DLD1 (cell line): ENCODE measurements around the gene SUCLG2.

Experiments used
- in situ Hi-C: cut with HindIII; loops from 2 replicates; pipeline ENCODE4 v1.10.0; 2017; ENCODE audit warnings: low sequenced_read_pairs

SUCLG2 gene

GRCh38 chr3:67463656-67464055 is 190.8 kb downstream of the SUCLG2 start:
- in situ Hi-C loops: no loop called here

DNA sequence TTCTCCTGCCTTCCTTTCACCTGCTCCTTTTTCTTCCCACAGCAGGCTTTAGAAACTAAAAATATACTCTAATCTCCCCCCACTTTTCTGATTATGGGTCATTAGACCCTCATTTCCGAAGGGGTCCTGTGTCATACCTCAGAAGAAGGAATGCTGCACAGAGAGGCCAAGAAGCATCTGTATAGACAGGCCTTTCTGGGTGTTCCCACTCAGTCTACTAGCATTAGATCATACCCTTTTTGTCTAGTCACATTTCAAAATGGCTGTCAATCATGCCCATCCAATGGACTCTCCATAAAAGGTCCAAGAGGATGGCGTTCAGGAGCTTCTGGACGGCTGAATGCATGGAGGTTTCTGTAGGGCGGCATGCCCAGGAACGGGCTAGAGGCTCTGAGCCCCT is 192.2 kb downstream of the SUCLG2 start:
- in situ Hi-C loops: no loop called here

DNA sequence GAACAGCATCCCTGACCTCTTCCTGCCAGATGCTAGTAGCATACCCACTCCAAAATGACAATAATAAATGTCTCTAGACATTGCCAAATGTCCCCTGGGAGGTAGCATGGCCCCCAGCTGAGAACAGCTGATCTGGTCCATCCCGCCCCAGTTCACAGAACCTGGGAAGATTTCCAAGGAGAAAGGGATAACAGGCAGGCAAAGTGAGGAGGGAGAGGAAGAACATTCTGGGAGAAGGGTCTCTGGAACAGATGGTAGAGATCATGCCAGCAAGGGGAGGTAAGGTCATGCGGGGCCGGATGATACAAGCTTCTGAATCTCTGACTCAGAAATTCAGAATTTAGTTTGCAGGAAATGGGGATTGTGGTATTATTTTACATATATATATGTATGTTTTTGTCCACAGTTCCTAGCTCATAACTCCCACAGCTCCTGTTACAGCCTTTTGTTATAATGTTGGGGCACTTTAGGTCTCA is 192.7 kb downstream of the SUCLG2 start:
- in situ Hi-C loops: no loop called here

GRCh38 chr3:67460841-67461510 is 193.4 kb downstream of the SUCLG2 start:
- in situ Hi-C loops: no loop called here

GRCh38 chr3:67459796-67460195 is 194.6 kb downstream of the SUCLG2 start:
- in situ Hi-C loops: no loop called here

DNA sequence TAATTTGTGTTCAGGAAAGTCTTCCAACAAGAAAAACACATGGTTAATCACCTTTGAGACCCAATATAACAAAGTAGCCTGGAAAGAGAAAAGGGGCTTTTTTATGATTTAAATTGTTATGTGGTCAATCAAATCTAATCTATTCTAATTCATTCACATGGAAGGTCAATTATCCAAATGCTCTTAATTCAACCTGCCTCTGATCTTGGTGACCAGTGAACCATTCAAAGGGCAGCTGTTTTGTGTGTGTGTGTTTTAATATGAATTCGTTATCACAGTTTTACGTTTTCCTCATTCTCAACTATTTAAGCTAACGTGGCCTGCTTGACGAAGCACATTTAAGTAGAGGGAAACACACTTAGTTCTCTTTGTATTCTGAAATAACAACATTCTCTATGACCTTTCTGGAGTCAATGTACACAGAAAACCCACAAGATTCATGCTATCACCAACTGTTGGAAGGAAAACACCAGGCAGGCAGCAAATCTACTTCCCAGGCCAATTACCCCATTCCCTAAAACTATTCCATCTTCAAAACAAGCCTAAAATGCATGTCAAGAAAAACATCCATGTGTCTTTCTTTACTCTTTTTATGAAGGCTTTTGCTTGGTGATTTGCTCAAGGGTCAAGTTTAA is 195.4 kb downstream of the SUCLG2 start:
- in situ Hi-C loops: no loop called here

- in situ Hi-C loops: no loop called here
These were observed 196.0 kb downstream of the SUCLG2 start for GRCh38 chr3:67458408-67458807.

DNA sequence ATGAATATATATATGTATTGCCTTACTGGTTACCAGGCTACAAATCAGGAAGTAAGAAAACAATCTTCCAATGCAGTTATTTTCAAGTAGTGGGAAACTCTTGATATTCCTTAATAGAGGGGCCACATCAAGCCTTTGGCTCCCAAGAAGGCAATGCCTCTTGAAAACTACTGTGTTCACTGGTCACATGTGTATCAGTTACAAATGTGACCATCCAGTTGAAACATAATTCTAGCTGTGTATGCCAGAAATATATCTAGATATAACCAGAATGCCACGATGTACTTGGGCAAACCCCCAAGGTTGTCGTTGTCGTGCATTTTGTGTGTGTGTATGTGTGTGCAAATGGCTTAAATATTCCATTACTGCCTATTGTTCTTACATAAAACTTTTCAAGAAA is 200.8 kb downstream of the SUCLG2 start:
- in situ Hi-C loops: no loop called here

GRCh38 chr3:67450153-67450552 is 204.3 kb downstream of the SUCLG2 start:
- in situ Hi-C loops: no loop called here

GRCh38 chr3:67447393-67447792 is 207.0 kb downstream of the SUCLG2 start:
- in situ Hi-C loops: no loop called here

DNA sequence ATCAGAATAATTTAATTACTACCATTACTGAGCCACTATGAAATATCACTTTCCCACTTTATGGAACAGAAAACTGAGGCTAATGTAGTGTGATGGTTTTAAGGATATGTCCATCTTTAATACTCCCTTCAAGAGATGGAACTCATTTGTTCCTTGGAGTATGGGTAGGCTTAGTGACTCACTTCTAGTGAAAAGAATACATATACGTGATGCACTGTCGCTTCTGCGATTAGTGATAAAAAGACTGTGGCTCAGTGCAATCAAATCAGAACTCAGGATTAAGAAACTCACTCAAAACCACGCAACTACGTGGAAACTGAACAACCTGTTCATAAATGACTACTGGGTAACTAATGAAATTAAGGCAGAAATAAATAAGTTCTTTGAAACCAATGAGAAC is 216.6 kb downstream of the SUCLG2 start:
- in situ Hi-C loops: no loop called here

- in situ Hi-C loops: no loop called here
These were observed 217.3 kb downstream of the SUCLG2 start for GRCh38 chr3:67437090-67437489.

DNA sequence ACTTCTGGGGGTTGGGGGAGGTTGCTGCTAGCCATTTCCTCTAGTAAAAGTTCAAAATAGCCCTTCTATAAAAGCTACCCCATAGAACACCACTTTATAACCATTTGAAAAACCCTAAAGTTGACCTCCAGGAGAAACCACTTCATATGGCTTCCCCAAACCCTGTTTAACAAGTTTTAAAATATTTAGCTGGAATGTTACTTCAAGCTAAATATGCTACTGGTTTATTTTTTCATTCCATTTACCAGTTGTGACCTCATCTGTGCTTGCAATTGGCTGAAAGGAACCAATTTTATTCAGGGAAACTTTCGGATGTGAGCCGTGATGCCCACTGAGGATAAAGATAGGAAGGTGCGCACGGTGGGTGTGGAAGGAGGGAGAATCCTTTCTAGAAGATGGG is 221.3 kb downstream of the SUCLG2 start:
- in situ Hi-C loops: no loop called here

GRCh38 chr3:67431887-67432286 is 222.5 kb downstream of the SUCLG2 start:
- in situ Hi-C loops: no loop called here

DNA sequence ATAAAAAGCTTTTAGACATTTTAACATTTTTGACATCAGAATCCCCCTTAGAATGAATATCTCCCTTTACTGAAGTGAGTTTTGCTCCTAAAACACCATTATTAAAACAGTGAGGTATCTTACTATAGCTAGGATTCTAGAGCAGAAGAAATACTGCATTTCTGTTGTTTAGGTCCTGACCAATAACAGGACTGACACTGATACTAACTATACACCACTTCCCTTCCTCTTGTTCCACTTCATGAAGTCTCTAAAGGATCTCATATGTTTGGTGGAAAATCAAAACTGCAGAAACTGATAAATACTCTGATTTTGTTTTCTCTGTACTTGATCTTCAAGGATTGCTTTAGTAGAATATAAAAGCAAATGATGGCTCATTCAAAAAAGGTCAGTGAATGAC is 230.7 kb downstream of the SUCLG2 start:
- in situ Hi-C loops: no loop called here

- in situ Hi-C loops: no loop called here
These were observed 232.5 kb downstream of the SUCLG2 start for GRCh38 chr3:67421912-67422311.

DNA sequence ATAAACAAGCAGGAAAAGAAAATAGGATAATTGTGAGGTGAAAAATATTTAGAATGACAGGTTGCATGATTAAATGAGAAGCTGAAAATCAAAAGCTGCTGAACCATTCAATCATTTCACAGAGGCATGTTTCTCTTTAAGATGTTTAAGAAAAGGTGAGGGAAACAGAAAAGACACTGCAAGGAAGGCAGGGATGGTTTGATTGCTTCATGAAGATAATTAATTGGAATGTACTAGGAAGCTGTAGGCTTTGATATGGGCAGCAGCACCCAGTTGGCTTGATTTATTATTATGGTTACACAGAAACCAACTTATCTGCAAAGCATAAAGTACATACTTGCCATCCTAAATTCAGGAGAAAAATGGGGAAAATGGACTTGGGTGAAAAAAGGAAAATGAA is 234.6 kb downstream of the SUCLG2 start:
- in situ Hi-C loops: no loop called here

- in situ Hi-C loops: no loop called here
These were observed 235.2 kb downstream of the SUCLG2 start for GRCh38 chr3:67419218-67419529.

- in situ Hi-C loops: no loop called here
These were observed 235.8 kb downstream of the SUCLG2 start for GRCh38 chr3:67418426-67419217.

DNA sequence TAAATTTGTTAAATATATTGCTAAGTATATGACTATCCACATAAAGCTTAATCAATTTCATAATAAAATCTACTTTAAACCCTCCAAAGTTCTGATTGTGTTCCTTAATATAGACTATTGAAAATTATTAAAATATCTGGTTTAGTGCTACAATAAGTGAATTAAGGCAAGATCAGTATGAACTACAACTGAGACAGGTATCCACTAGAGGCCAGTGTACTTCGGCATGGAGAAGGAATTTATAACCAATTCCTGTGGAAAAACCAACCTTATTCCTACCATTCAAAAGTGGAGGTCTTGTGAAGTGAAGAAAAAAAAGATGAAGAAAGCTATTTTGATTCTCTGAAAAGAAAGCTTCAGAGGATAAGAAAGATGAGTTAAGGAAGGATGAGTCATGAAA is 237.7 kb downstream of the SUCLG2 start:
- in situ Hi-C loops: no loop called here

- in situ Hi-C loops: no loop called here
These were observed 238.9 kb downstream of the SUCLG2 start for GRCh38 chr3:67415511-67415910.

DNA sequence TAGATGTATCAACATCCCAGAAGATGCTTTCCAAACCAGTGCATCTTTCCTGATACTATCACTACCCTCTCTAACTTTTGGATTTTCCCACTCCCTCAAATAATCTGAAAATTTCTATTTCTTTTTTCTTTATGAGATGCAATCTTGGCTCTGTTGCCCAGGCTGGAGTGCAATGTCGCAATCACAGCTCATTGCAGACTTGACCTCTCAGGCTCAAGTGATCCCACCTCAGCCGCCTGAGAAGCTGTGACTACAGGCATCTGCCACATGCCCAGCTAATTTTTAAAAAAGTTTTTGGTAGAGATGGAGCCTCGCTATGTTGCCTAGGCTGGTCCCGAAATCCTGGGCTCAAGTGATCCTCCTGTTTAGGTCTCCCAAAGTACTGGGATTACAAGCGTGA is 239.7 kb downstream of the SUCLG2 start:
- in situ Hi-C loops: no loop called here
